Measurements from ENCODE around the gene PJA1.

DNA sequence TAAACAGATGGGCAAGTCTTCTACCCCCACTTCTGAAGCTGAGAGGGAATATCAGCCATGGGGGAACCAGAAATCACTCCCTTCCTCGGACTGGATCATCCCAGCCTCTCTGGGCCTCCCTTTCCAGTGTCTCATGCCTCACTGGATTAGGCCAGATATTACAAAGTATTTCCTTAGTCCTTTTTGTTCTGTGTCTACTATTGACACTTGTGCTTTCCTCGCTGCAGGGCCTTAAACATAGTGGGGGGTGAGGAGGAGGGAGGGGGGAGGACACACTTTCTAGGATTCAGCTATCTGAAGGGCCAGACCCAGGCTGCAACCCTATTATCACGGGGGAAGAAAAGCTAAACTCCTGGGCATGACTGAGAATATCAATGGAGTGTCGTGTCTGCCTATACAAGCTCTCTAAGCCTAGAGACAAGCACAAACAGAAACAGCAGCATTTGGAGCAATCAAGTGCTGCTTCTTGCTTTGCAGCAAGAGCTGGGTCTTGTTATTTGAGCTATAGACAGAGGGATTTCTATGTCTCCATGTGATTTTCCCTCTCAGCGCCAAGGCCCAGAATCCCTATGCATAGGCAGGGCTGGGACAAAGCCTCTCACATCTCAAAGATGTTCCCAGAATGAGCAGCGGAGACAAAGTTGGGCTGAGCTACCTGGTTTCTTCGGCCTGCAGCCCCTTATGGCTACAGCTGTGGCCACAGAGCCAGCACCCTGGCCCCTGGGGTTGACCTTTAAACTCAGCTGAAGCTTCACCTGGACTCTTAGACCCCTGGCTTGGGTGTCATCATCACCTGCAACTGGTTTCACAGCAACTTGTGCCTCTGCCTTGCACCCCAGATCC is 20.2 kb downstream of the PJA1 start:
- TF ChIP-seq CTCF (IDR thresholded peaks at IDR 0.05), result no peak
- no peak for TF ChIP-seq POLR2AphosphoS5 (IDR thresholded peaks at IDR 0.05)
- TF ChIP-seq POLR2A (IDR thresholded peaks at IDR 0.05), result no peak
